GM23338 (cell line): ENCODE measurements around the gene MPV17. TPM values are rescaled to one million over a fixed set of nuclear protein-coding genes. Genes with fewer than 3 reads are reported as not detected.

Experiments used
- CREB1 ChIP-seq: fragments of 250-450 bp; sonication (Bioruptor Pico); IDR thresholded peaks from 2 replicates; pipeline ENCODE4 v1.5.0; 2020; ENCODE audit warnings: low read depth, mild to moderate bottlenecking, moderate library complexity
- EZH2 ChIP-seq: fragments of 200-600 bp; sonication (generic); IDR thresholded peaks from one replicate; pipeline ENCODE4 v1.8.0; 2017; ENCODE audit warnings: antibody characterized with exemption, mild to moderate bottlenecking, low read depth; ENCODE audit not compliant: unreplicated experiment
- EZH2phosphoT487 ChIP-seq: fragments of 200-600 bp; sonication (generic); IDR thresholded peaks from one replicate; pipeline ENCODE4 v1.8.1; 2018; ENCODE audit warnings: antibody characterized with exemption; ENCODE audit not compliant: unreplicated experiment
- JUNB ChIP-seq: IDR thresholded peaks from one replicate; pipeline ENCODE4 v1.6.1; 2016; ENCODE audit warnings: antibody characterized with exemption; ENCODE audit not compliant: unreplicated experiment
- POLR2AphosphoS5 ChIP-seq: IDR thresholded peaks from 2 replicates; pipeline ENCODE4 v1.6.1; 2016; ENCODE audit warnings: antibody characterized with exemption, low read depth
- REST ChIP-seq: IDR thresholded peaks from one replicate; pipeline ENCODE4 v1.6.1; 2018; ENCODE audit warnings: antibody characterized with exemption; ENCODE audit not compliant: unreplicated experiment
- ZNF114 ChIP-seq: fragments of 250-450 bp; sonication (Bioruptor Pico); IDR thresholded peaks from 2 replicates; pipeline ENCODE4 v1.5.0; 2020; ENCODE audit warnings: mild to moderate bottlenecking, moderate library complexity
- polyA plus RNA-seq: library from polyadenylated mRNA; unstranded; fragments of >200 nt; fragmentation: Nextera tagmentation; extraction: Ambion mirVana; gene quantifications from 2 replicates; pipeline ENCODE4 v1.2.1, GENCODE V29; 2016
- total RNA-seq: library from RNA; depleted of rRNA; stranded (reverse); fragments of >200 nt; shearing (Covaris generic); gene quantifications from 2 replicates; pipeline ENCODE4 v1.2.3, GENCODE V29; 2014; rRNA removed
- TF ChIP-seq, protein P1 (sequence below), 2 experiments: fragments of 200-600 bp in 1 of 2; sonication (generic) in 1 of 2; conservative IDR thresholded peaks; 2 replicates each; pipeline versions ENCODE4 v1.5.1 to v1.6.1; 2016 to 2017; ENCODE audit warnings: antibody characterized with exemption in 2 of 2, low read depth in 2 of 2, mild to moderate bottlenecking in 2 of 2, moderate library complexity in 1 of 2

Gene MPV17
- total and polyA plus RNA-seq, 2 experiments from 2014 or later, result 52.5 to 94.2 TPM

DNA sequence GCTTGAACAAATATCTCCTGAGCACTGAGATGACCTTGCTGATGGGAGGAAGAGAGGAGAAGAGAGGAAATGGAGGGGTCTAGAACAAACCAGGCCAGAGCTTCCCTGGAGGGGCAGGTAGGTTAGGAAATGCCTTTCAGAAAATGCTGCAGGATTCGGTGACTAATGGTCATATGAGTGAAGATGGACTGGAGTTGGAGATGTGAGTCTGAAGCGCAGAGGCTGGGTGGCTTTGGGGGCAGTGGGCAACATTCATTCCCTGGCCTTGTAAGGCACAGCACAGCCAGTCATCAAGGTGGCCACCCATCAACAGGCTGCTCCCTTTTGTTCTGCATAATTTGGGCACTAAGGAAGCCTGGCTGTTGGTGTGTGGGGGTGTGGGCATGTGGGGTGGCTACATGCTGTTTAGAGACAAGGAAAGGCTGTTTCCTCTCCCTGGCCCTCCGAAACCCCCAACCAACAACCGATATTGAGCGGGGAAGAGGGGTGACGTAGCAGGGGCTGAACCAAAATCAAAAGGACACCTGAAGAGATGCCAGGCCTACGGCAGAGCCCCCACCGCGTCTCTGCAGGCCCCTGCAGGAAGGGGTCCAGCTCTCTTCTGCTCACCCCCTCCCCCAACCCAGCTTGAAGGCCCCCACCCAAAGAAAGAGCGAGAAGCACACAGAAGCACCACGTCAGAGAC is 61.5 kb downstream of the MPV17 start (continued):
- TF ChIP-seq, protein P1, sequence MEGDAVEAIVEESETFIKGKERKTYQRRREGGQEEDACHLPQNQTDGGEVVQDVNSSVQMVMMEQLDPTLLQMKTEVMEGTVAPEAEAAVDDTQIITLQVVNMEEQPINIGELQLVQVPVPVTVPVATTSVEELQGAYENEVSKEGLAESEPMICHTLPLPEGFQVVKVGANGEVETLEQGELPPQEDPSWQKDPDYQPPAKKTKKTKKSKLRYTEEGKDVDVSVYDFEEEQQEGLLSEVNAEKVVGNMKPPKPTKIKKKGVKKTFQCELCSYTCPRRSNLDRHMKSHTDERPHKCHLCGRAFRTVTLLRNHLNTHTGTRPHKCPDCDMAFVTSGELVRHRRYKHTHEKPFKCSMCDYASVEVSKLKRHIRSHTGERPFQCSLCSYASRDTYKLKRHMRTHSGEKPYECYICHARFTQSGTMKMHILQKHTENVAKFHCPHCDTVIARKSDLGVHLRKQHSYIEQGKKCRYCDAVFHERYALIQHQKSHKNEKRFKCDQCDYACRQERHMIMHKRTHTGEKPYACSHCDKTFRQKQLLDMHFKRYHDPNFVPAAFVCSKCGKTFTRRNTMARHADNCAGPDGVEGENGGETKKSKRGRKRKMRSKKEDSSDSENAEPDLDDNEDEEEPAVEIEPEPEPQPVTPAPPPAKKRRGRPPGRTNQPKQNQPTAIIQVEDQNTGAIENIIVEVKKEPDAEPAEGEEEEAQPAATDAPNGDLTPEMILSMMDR (conservative IDR thresholded peaks at IDR 0.05; ENCODE audit: low read depth in 2 of 2), result no peak
- TF ChIP-seq POLR2AphosphoS5 (no peak), EZH2 (no peak), EZH2phosphoT487 (no peak), REST (no peak), JUNB (no peak), ZNF114 (CRISPR knock-in tag) (no peak), CREB1 (CRISPR knock-in tag) (no peak)

Other genes with a start within 250 kb of the MPV17 start
- gene EMILIN1, start 244.5 kb downstream of the MPV17 start, total RNA-seq, result 4.8 and 15.4 TPM in 2 replicates
- 3.2 and 4.5 TPM in 2 replicates for gene EMILIN1, start 244.5 kb downstream of the MPV17 start, polyA plus RNA-seq
- 8.8 and 9.7 TPM in 2 replicates for gene KHK, start 236.3 kb downstream of the MPV17 start, total RNA-seq
- 8.4 and 9.7 TPM in 2 replicates for gene KHK, start 236.3 kb downstream of the MPV17 start, polyA plus RNA-seq
- gene CGREF1, start 204.0 kb downstream of the MPV17 start, total RNA-seq, result 2.3 and 4.1 TPM in 2 replicates
- 3.5 and 4.5 TPM in 2 replicates for gene CGREF1, start 204.0 kb downstream of the MPV17 start, polyA plus RNA-seq
- 0.19 and 0.38 TPM in 2 replicates for gene ABHD1, start 199.3 kb downstream of the MPV17 start, total RNA-seq
- gene ABHD1, start 199.3 kb downstream of the MPV17 start, polyA plus RNA-seq, result 0.55 and 0.66 TPM in 2 replicates
- gene PREB, start 188.5 kb downstream of the MPV17 start, total RNA-seq, result 65.9 and 79.7 TPM in 2 replicates
- 39.0 and 41.2 TPM in 2 replicates for gene PREB, start 188.5 kb downstream of the MPV17 start, polyA plus RNA-seq
- not detected in 2 replicates for gene PRR30, start 183.7 kb downstream of the MPV17 start, total RNA-seq
- gene PRR30, start 183.7 kb downstream of the MPV17 start, polyA plus RNA-seq, result not detected in 2 replicates
- gene TCF23, start 174.1 kb downstream of the MPV17 start, total RNA-seq, result 0.07 TPM in 1 of 2 replicates, not detected in the other
- gene TCF23, start 174.1 kb downstream of the MPV17 start, polyA plus RNA-seq, result 0.03 TPM in 1 of 2 replicates, not detected in the other
- gene ATRAID, start 111.1 kb downstream of the MPV17 start, total RNA-seq, result 98.3 and 129 TPM in 2 replicates
- 154 and 164 TPM in 2 replicates for gene ATRAID, start 111.1 kb downstream of the MPV17 start, polyA plus RNA-seq
- gene SLC5A6, start 110.8 kb downstream of the MPV17 start, total RNA-seq, result 138 and 153 TPM in 2 replicates
- gene SLC5A6, start 110.8 kb downstream of the MPV17 start, polyA plus RNA-seq, result 41.0 and 44.3 TPM in 2 replicates
- 126 and 147 TPM in 2 replicates for gene CAD, start 105.7 kb downstream of the MPV17 start, total RNA-seq
- 38.1 and 39.2 TPM in 2 replicates for gene CAD, start 105.7 kb downstream of the MPV17 start, polyA plus RNA-seq
- gene SLC30A3, start 60.0 kb downstream of the MPV17 start, total RNA-seq, result 5.1 and 8.3 TPM in 2 replicates
- 4.1 and 6.0 TPM in 2 replicates for gene SLC30A3, start 60.0 kb downstream of the MPV17 start, polyA plus RNA-seq
- gene DNAJC5G, start 47.7 kb downstream of the MPV17 start, total RNA-seq, result 0.39 and 0.59 TPM in 2 replicates
- not detected in 2 replicates for gene DNAJC5G, start 47.7 kb downstream of the MPV17 start, polyA plus RNA-seq
- gene TRIM54, start 40.7 kb downstream of the MPV17 start, total RNA-seq, result 3.3 and 4.5 TPM in 2 replicates
- 1.6 and 3.4 TPM in 2 replicates for gene TRIM54, start 40.7 kb downstream of the MPV17 start, polyA plus RNA-seq
- gene UCN, start 14.7 kb downstream of the MPV17 start, total RNA-seq, result 0.59 TPM in 1 of 2 replicates, not detected in the other
- 0.30 and 0.99 TPM in 2 replicates for gene UCN, start 14.7 kb downstream of the MPV17 start, polyA plus RNA-seq
- gene GTF3C2, start 33.7 kb upstream of the MPV17 start, total RNA-seq, result 110 and 118 TPM in 2 replicates
- gene GTF3C2, start 33.7 kb upstream of the MPV17 start, polyA plus RNA-seq, result 69.1 and 81.7 TPM in 2 replicates
- gene EIF2B4, start 47.2 kb upstream of the MPV17 start, total RNA-seq, result 43.9 and 51.4 TPM in 2 replicates
- 64.0 and 64.4 TPM in 2 replicates for gene EIF2B4, start 47.2 kb upstream of the MPV17 start, polyA plus RNA-seq
- gene SNX17, start 47.5 kb upstream of the MPV17 start, total RNA-seq, result 58.0 and 66.2 TPM in 2 replicates
- gene SNX17, start 47.5 kb upstream of the MPV17 start, polyA plus RNA-seq, result 32.6 and 34.0 TPM in 2 replicates
- gene ZNF513, start 57.6 kb upstream of the MPV17 start, total RNA-seq, result 13.2 and 13.4 TPM in 2 replicates
- 10.4 and 11.3 TPM in 2 replicates for gene ZNF513, start 57.6 kb upstream of the MPV17 start, polyA plus RNA-seq
- gene PPM1G, start 86.5 kb upstream of the MPV17 start, total RNA-seq, result 178 and 183 TPM in 2 replicates
- 201 and 211 TPM in 2 replicates for gene PPM1G, start 86.5 kb upstream of the MPV17 start, polyA plus RNA-seq
- 118 and 128 TPM in 2 replicates for gene NRBP1, start 105.5 kb upstream of the MPV17 start, total RNA-seq
- 73.4 and 75.0 TPM in 2 replicates for gene NRBP1, start 105.5 kb upstream of the MPV17 start, polyA plus RNA-seq
- gene KRTCAP3, start 119.3 kb upstream of the MPV17 start, total RNA-seq, result 6.6 and 15.8 TPM in 2 replicates
- gene KRTCAP3, start 119.3 kb upstream of the MPV17 start, polyA plus RNA-seq, result 51.2 and 52.4 TPM in 2 replicates
- 17.2 and 17.6 TPM in 2 replicates for gene IFT172, start 166.6 kb upstream of the MPV17 start, total RNA-seq
- gene IFT172, start 166.6 kb upstream of the MPV17 start, polyA plus RNA-seq, result 8.9 and 9.1 TPM in 2 replicates
- 13.3 and 13.7 TPM in 2 replicates for gene FNDC4, start 172.1 kb upstream of the MPV17 start, total RNA-seq
- gene FNDC4, start 172.1 kb upstream of the MPV17 start, polyA plus RNA-seq, result 5.9 and 7.8 TPM in 2 replicates
- not detected in 2 replicates for gene GCKR, start 173.7 kb upstream of the MPV17 start, total RNA-seq
- not detected in 2 replicates for gene GCKR, start 173.7 kb upstream of the MPV17 start, polyA plus RNA-seq